GM12878 (cell line): ENCODE results near the gene CAPN14. TPM values are rescaled to one million over a fixed set of nuclear protein-coding genes. Genes with fewer than 3 reads are reported as not detected.

Experiments
- ATAC-seq: fragments of 200-7000 bp; cut with Tn5 transposase; 3 replicates; pipeline ENCODE4 v1.9.1; 2020; ENCODE audit warnings: mild to moderate bottlenecking, moderate library complexity
- BruUV-seq: library from RNA; stranded (reverse); fragments of 400-500 nt; replicated peaks from 2 replicates; lab custom pipeline; 2021; lab: Mats Ljungman, UMichigan
- CTCF ChIA-PET: fragments of 300-600 bp; sonication (Branson Sonifier 250); formaldehyde crosslinking; extraction: SDS; loops from one replicate; lab custom pipeline; 2021; ENCODE audit warnings: inconsistent platforms; lab: Yijun Ruan, JAX
- POLR2A ChIA-PET: fragments of 350-600 bp; formaldehyde crosslinking; extraction: SDS; loops from one replicate; lab custom pipeline; 2021; ENCODE audit warnings: inconsistent platforms; lab: Charles Lee
- RAD21 ChIA-PET: fragments of 300-600 bp; sonication (Branson Sonifier 250); formaldehyde crosslinking; loops from one replicate; lab custom pipeline; 2023; ENCODE audit warnings: antibody characterized with exemption; ENCODE audit not compliant: unreplicated experiment; lab: Charles Lee
- SMC1A ChIA-PET: fragments of 300-600 bp; sonication (Branson Sonifier 250); formaldehyde crosslinking; loops from one replicate; lab custom pipeline; 2023; ENCODE audit not compliant: unreplicated experiment, uncharacterized antibody; lab: Charles Lee
- DNase-seq: peaks from one replicate; pipeline ENCODE4 v3.0.0-alpha.2; 2011; ENCODE audit warnings: low read depth, low spot score
- FAIRE-seq: peaks from 3 replicates; lab custom pipeline; 2011; peaks lifted over from hg19 to GRCh38; lab: Jason Lieb, UNC
- H2AFZ ChIP-seq: 2 replicates; pipeline ENCODE4 v1.6.0; 2011; ENCODE audit warnings: low read depth, low read length, control low read depth; ENCODE audit not compliant: control insufficient read depth
- H3K27ac ChIP-seq: 2 replicates; pipeline ENCODE4 v1.5.1; 2011; ENCODE audit warnings: control low read depth; ENCODE audit not compliant: control insufficient read depth, insufficient read depth
- H3K27me3 ChIP-seq, 2 experiments: replicated peaks in 1 of 2; 2 replicates each; pipeline versions ENCODE4 v1.6.0 to v1.6.1; 2011; ENCODE audit warnings: low read length in 1 of 2; ENCODE audit not compliant: control insufficient read depth in 2 of 2, insufficient read depth in 2 of 2
- H3K36me3 ChIP-seq, 2 experiments: 2 replicates each; pipeline ENCODE4 v1.5.1; 2011; ENCODE audit warnings: low read length in 1 of 2; ENCODE audit not compliant: control insufficient read depth in 2 of 2, insufficient read depth in 2 of 2
- H3K4me1 ChIP-seq: 2 replicates; pipeline ENCODE4 v1.6.1; 2011; ENCODE audit warnings: mild to moderate bottlenecking, low read length, moderate library complexity, mixed read lengths; ENCODE audit not compliant: control insufficient read depth, insufficient read depth
- H3K4me2 ChIP-seq: 2 replicates; pipeline ENCODE4 v1.6.0; 2011; ENCODE audit warnings: control low read depth; ENCODE audit not compliant: control insufficient read depth, insufficient read depth
- H3K4me3 ChIP-seq: fragments of 200-600 bp; sonication (generic); 2 replicates; pipeline ENCODE4 v1.5.1; 2016
- H3K79me2 ChIP-seq: 2 replicates; pipeline ENCODE4 v1.6.0; 2011; ENCODE audit warnings: low read length; ENCODE audit not compliant: control insufficient read depth, insufficient read depth
- H3K9ac ChIP-seq: 2 replicates; pipeline ENCODE4 v1.8.0; 2011; ENCODE audit warnings: low read length, control low read depth, mixed read lengths; ENCODE audit not compliant: control insufficient read depth, insufficient read depth
- H3K9me3 ChIP-seq: replicated peaks from 3 replicates; pipeline ENCODE4 v1.5.1; 2011; ENCODE audit warnings: mild to moderate bottlenecking, low read length; ENCODE audit not compliant: control insufficient read depth, insufficient read depth
- H4K20me1 ChIP-seq: 2 replicates; pipeline ENCODE4 v1.6.0; 2011; ENCODE audit not compliant: control insufficient read depth, insufficient read depth
- BACH1 ChIP-seq: fragments of 450-650 bp; IDR thresholded peaks from 2 replicates; pipeline ENCODE4 v1.6.1; 2017; ENCODE audit warnings: mild to moderate bottlenecking, borderline replicate concordance
- GABPA ChIP-seq: IDR thresholded peaks from 2 replicates; pipeline ENCODE4 v1.6.1; 2014; ENCODE audit warnings: antibody characterized with exemption, low read depth, mild to moderate bottlenecking, inconsistent platforms
- HDAC6 ChIP-seq: fragments of 200-600 bp; sonication (generic); IDR thresholded peaks from one replicate; pipeline ENCODE4 v1.8.0; 2017; ENCODE audit warnings: antibody characterized with exemption; ENCODE audit not compliant: unreplicated experiment
- IKZF2 ChIP-seq, 2 experiments: fragments of 450-650 bp; IDR thresholded peaks; 2 replicates each; pipeline ENCODE4 v1.6.1; 2017; ENCODE audit warnings: mild to moderate bottlenecking in 2 of 2, moderate library complexity in 2 of 2
- MTA3 ChIP-seq: IDR thresholded peaks from 2 replicates; pipeline ENCODE4 v1.6.1; 2012; ENCODE audit warnings: low read length, inconsistent platforms, borderline replicate concordance
- MYB ChIP-seq: fragments of 150-350 bp; IDR thresholded peaks from 2 replicates; pipeline ENCODE4 v1.6.1; 2014; ENCODE audit warnings: mild to moderate bottlenecking, low read depth, low read length, borderline replicate concordance
- SMARCA5 ChIP-seq: fragments of 450-650 bp; IDR thresholded peaks from 2 replicates; pipeline ENCODE4 v1.6.1; 2017; ENCODE audit warnings: mild to moderate bottlenecking
- SPI1 ChIP-seq: IDR thresholded peaks from 2 replicates; pipeline ENCODE4 v1.6.1; 2011; ENCODE audit warnings: low read depth, mild to moderate bottlenecking, low read length, moderate library complexity, borderline replicate concordance; ENCODE audit not compliant: insufficient read depth
- WGBS: methylation state at CpG from one replicate; pipeline ENCODE4 v1.1.6; 2016; ENCODE audit warnings: low lambda C conversion rate; ENCODE audit not compliant: insufficient replicate concordance, insufficient coverage; ENCODE audit errors: missing lambda C conversion rate; 5-methylcytosine and 5-hydroxymethylcytosine counted together
- in situ Hi-C: fragments of 300-500 bp; cut with MboI; formaldehyde crosslinking; loops from 9 replicates; pipeline ENCODE4 v1.14.3; 2018; ENCODE audit warnings: mixed read lengths
- intact Hi-C: fragments of 100-400 bp; cut with micrococcal nuclease; formaldehyde crosslinking; loops from one replicate; pipeline ENCODE4 v1.14.2; 2022; ENCODE audit not compliant: unreplicated experiment
- polyA plus RNA-seq, 11 experiments: library from polyadenylated mRNA; depleted of rRNA in 4 of 11; unstranded in 6 of 11; stranded (reverse) in 5 of 11; fragments of >200 nt; fragmentation: Nextera tagmentation in 4 of 11; fragmentation: Illumina TruSeq in 1 of 11; extraction: Ambion mirVana in 4 of 11; extraction: Trizol in 1 of 11; gene quantifications; 1 replicate in 1 of 11; 2 replicates in 10 of 11; pipeline versions ENCODE4 v1.2.1 to v1.2.3, GENCODE V29; 2011 to 2016; ENCODE audit warnings: inconsistent platforms in 2 of 11, missing spikeins in 2 of 11, low read depth in 1 of 11
- total RNA-seq, 4 experiments: library from RNA; depleted of rRNA in 3 of 4; stranded (reverse); fragments of >200 nt in 3 of 4; fragmentation: Illumina TruSeq in 1 of 4; extraction: Trizol in 1 of 4; gene quantifications; 2 replicates each; pipeline versions ENCODE4 v1.2.1 to v1.2.3, GENCODE V29; 2013 to 2021
- TF ChIP-seq, protein P1 (sequence below): fragments of 450-650 bp; IDR thresholded peaks from 2 replicates; pipeline ENCODE4 v1.6.1; 2017; ENCODE audit warnings: mild to moderate bottlenecking
- TF ChIP-seq, protein P2 (sequence below): IDR thresholded peaks from 2 replicates; pipeline ENCODE4 v1.6.1; 2011; ENCODE audit warnings: low read depth, low read length, improper control_type of control experiment, borderline replicate concordance
- TF ChIP-seq, protein P3 (sequence below): fragments of 450-650 bp; IDR thresholded peaks from 2 replicates; pipeline ENCODE4 v1.6.1; 2017; ENCODE audit warnings: low read depth, mild to moderate bottlenecking, moderate library complexity
- TF ChIP-seq, protein P4 (sequence below): IDR thresholded peaks from 2 replicates; pipeline ENCODE4 v1.6.1; 2012; ENCODE audit warnings: low read depth, low read length, improper control_type of control experiment
- TF ChIP-seq, protein P5 (sequence below): fragments of 450-650 bp; IDR thresholded peaks from 2 replicates; pipeline ENCODE4 v1.6.1; 2018; ENCODE audit warnings: borderline replicate concordance, mild to moderate bottlenecking; ENCODE audit not compliant: partially characterized antibody

Gene CAPN14
- total and polyA plus RNA-seq, 10 of the 15 experiments (the other 5 are each of a cell fraction or from before 2014, with no cell fraction given), result 0.08 to 1.5 (median 1.1) TPM

DNA sequence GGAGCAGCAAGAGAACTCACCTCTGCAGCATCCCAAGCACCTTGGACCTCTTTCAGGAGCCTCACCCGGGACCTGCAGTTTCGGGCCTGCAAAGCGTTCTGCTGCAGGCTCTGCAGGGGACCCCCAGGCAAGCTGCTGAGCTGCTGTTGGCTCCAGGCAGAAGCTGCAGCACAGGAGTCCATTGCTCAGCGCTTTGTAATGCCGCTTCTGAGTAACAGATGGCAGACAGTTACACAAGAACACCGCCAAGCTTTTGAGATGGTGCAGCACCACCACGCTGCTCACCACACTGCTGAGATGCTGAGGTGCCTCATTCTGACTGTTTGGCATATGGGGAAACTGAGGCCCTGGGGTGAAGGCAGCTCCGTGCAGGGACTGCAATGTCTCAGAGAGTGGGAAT, 77.2 kb downstream of the CAPN14 start:
- TF ChIP-seq, protein P1, sequence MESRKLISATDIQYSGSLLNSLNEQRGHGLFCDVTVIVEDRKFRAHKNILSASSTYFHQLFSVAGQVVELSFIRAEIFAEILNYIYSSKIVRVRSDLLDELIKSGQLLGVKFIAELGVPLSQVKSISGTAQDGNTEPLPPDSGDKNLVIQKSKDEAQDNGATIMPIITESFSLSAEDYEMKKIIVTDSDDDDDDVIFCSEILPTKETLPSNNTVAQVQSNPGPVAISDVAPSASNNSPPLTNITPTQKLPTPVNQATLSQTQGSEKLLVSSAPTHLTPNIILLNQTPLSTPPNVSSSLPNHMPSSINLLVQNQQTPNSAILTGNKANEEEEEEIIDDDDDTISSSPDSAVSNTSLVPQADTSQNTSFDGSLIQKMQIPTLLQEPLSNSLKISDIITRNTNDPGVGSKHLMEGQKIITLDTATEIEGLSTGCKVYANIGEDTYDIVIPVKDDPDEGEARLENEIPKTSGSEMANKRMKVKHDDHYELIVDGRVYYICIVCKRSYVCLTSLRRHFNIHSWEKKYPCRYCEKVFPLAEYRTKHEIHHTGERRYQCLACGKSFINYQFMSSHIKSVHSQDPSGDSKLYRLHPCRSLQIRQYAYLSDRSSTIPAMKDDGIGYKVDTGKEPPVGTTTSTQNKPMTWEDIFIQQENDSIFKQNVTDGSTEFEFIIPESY, result no peak
- TF ChIP-seq MTA3, result no peak
- TF ChIP-seq IKZF2 (IDR thresholded peaks at IDR 0.05), result no peak
- TF ChIP-seq GABPA, result no peak
- TF ChIP-seq, protein P2, sequence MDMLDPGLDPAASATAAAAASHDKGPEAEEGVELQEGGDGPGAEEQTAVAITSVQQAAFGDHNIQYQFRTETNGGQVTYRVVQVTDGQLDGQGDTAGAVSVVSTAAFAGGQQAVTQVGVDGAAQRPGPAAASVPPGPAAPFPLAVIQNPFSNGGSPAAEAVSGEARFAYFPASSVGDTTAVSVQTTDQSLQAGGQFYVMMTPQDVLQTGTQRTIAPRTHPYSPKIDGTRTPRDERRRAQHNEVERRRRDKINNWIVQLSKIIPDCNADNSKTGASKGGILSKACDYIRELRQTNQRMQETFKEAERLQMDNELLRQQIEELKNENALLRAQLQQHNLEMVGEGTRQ, result no peak
- no peak for TF ChIP-seq HDAC6
- no peak for TF ChIP-seq MYB
- no peak for TF ChIP-seq SMARCA5
- no peak for TF ChIP-seq BACH1
- no peak for TF ChIP-seq SPI1
- TF ChIP-seq, protein P3, sequence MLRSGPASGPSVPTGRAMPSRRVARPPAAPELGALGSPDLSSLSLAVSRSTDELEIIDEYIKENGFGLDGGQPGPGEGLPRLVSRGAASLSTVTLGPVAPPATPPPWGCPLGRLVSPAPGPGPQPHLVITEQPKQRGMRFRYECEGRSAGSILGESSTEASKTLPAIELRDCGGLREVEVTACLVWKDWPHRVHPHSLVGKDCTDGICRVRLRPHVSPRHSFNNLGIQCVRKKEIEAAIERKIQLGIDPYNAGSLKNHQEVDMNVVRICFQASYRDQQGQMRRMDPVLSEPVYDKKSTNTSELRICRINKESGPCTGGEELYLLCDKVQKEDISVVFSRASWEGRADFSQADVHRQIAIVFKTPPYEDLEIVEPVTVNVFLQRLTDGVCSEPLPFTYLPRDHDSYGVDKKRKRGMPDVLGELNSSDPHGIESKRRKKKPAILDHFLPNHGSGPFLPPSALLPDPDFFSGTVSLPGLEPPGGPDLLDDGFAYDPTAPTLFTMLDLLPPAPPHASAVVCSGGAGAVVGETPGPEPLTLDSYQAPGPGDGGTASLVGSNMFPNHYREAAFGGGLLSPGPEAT, result no peak
- TF ChIP-seq, protein P4, sequence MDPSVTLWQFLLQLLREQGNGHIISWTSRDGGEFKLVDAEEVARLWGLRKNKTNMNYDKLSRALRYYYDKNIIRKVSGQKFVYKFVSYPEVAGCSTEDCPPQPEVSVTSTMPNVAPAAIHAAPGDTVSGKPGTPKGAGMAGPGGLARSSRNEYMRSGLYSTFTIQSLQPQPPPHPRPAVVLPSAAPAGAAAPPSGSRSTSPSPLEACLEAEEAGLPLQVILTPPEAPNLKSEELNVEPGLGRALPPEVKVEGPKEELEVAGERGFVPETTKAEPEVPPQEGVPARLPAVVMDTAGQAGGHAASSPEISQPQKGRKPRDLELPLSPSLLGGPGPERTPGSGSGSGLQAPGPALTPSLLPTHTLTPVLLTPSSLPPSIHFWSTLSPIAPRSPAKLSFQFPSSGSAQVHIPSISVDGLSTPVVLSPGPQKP, result no peak
- TF ChIP-seq, protein P5, sequence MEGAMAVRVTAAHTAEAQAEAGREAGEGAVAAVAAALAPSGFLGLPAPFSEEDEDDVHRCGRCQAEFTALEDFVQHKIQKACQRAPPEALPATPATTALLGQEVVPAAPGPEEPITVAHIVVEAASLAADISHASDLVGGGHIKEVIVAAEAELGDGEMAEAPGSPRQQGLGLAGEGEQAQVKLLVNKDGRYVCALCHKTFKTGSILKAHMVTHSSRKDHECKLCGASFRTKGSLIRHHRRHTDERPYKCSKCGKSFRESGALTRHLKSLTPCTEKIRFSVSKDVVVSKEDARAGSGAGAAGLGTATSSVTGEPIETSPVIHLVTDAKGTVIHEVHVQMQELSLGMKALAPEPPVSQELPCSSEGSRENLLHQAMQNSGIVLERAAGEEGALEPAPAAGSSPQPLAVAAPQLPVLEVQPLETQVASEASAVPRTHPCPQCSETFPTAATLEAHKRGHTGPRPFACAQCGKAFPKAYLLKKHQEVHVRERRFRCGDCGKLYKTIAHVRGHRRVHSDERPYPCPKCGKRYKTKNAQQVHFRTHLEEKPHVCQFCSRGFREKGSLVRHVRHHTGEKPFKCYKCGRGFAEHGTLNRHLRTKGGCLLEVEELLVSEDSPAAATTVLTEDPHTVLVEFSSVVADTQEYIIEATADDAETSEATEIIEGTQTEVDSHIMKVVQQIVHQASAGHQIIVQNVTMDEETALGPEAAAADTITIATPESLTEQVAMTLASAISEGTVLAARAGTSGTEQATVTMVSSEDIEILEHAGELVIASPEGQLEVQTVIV, result no peak
- TF ChIP-seq, all 136 proteins: peak for 0
- in situ Hi-C loops (no loop called here), intact Hi-C loops (no loop called here)
- H2AFZ ChIP-seq, result no peak overlapping the region
- ChIA-PET SMC1A (interaction anchor here (0.7 to 1.3 kb wide), 3 partner anchors 16 to 179 kb away, joined by 3 to 5 read pairs (median 3); no protein-coding TSS in a partner anchor), POLR2A (no interaction called here), RAD21 (interaction anchor here (1.5 kb wide), 1 partner anchor 179 kb away, joined by 3 read pairs; no protein-coding TSS in a partner anchor), CTCF (interaction anchor here (1.0 to 2.8 kb wide), 3 partner anchors 16 to 429 kb away, joined by 3 to 7 read pairs (median 3); no protein-coding TSS in a partner anchor)
- H3K4me2 ChIP-seq, result no peak overlapping the region
- H4K20me1 ChIP-seq, result no peaks in the 10 kb centered on the region
- DNase-seq (no peak), FAIRE-seq (no peak), ATAC-seq (no peak)
- H3K36me3 ChIP-seq, result no peaks in the 10 kb centered on the region
- BruUV-seq, result no TSS peak
- H3K9me3 ChIP-seq, result no peaks in the 10 kb centered on the region
- H3K27me3 ChIP-seq, result peaks cover 2 to 27% of the 10 kb centered on the region in 2 experiments
- 54% methylated on average over 8 of the region's 8 CpGs for WGBS
- H3K4me3 ChIP-seq, result no peak overlapping the region
- no peak overlapping the region for H3K27ac ChIP-seq
- H3K4me1 ChIP-seq, result no peaks in the 10 kb centered on the region; the same call in 1 of the 2 replicates
- no peaks in the 10 kb centered on the region for H3K79me2 ChIP-seq
- H3K9ac ChIP-seq, result no peak overlapping the region
